Fibroblast of pulmonary artery (primary cell): ENCODE results near the gene DIABLO.

Experiments used
- DNase-seq: peaks from one replicate; pipeline ENCODE4 v3.0.0-alpha.2; 2010; ENCODE audit warnings: low read depth
- H3K4me3 ChIP-seq: replicated peaks from 2 replicates; pipeline ENCODE4 v1.5.1; 2011; ENCODE audit warnings: low read depth, mild to moderate bottlenecking, control low read depth, low read length, moderate library complexity
- CTCF ChIP-seq: IDR thresholded peaks from 2 replicates; pipeline ENCODE4 v1.5.1; 2011; ENCODE audit warnings: mild to moderate bottlenecking, control low read depth, low read length, inconsistent platforms; ENCODE audit errors: missing control alignments

DIABLO gene

GRCh38 chr12:122172262-122172939 lies 53.5 kb downstream of the DIABLO start:
- TF ChIP-seq CTCF = no peak

GRCh38 chr12:122171399-122171798 lies 54.5 kb downstream of the DIABLO start:
- DNase-seq = no peak
- TF ChIP-seq CTCF = no peak
- no peak overlapping the region for H3K4me3 ChIP-seq

More at GRCh38 chr12:122172262-122172939, 53.5 kb downstream of the DIABLO start:
- H3K4me3 ChIP-seq = no peak overlapping the region
- DNase-seq = no peak

GRCh38 chr12:122168492-122168891 lies 57.4 kb downstream of the DIABLO start:
- no peak for DNase-seq
- H3K4me3 ChIP-seq = no peak overlapping the region
- no peak for TF ChIP-seq CTCF

- H3K4me3 ChIP-seq = no peak overlapping the region
- TF ChIP-seq CTCF = no peak
- no peak for DNase-seq
Measured at GRCh38 chr12:122167356-122167925, 58.4 kb downstream of the DIABLO start.

GRCh38 chr12:122166422-122167349 lies 59.2 kb downstream of the DIABLO start:
- no peak for TF ChIP-seq CTCF
- H3K4me3 ChIP-seq = no peak overlapping the region
- no peak for DNase-seq

GRCh38 chr12:122162976-122163375 lies 62.9 kb downstream of the DIABLO start:
- DNase-seq = no peak
- no peak overlapping the region for H3K4me3 ChIP-seq
- TF ChIP-seq CTCF = no peak
